HG03457 (cell line): ENCODE data around the gene ZNF732.
"Not testable (repeated sequence)": the region's sequence is repeated elsewhere in the genome, so short reads cannot be mapped to it uniquely, and the experiment has no call there.

Source experiments
- ATAC-seq: cut with Tn5 transposase; IDR thresholded peaks from one replicate; pipeline ENCODE4 v1.9.1; 2021; ENCODE audit warnings: moderate number of reproducible peaks; ENCODE audit not compliant: unreplicated experiment

The ZNF732 gene

DNA sequence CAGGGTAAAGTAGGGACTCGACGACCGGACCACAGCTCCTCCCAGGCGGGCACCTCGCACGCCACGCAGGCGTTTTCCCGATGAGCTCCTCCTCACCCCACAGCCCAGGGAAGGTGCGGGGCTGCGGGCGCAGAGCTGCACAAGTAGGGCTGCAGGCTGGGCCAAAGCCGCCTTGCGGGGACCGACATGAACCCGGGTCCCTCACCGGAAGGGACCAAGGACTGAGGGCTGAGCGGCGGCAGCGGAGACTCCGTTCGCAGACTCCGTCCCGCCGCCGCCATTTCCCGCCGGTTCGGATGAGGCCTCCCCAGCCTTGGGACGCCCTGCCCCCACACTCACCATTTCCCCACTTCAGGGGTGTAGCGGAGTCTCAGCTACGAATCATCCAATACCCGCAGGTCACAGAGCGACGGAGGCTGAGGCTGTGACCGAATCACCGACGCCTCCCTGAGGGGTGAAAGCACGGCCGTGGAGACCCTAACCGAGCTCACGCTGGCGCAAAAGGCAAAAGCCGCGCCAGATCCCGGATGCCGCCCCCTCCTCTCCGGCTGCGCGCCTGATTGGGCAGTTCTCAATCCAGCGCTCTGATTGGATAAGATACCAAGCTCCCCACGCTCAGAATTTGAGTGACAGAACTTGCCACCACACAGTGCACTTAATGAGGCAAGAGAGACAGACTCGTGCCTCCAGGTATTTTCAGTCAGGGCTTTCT lies at the start of gene ZNF732:
Gene ZNF732, minus strand, starts transcription at position 506 of the 712 bp plus-strand sequence. Its CDS starts 164 bp downstream, at position 342.
- ATAC-seq: no peak

- ATAC-seq: no peak
Measured at GRCh38 chr4:340011-340410, 34.7 kb upstream of the ZNF732 start.

- ATAC-seq: no peak
Measured at GRCh38 chr4:338759-339097, 33.5 kb upstream of the ZNF732 start.

DNA sequence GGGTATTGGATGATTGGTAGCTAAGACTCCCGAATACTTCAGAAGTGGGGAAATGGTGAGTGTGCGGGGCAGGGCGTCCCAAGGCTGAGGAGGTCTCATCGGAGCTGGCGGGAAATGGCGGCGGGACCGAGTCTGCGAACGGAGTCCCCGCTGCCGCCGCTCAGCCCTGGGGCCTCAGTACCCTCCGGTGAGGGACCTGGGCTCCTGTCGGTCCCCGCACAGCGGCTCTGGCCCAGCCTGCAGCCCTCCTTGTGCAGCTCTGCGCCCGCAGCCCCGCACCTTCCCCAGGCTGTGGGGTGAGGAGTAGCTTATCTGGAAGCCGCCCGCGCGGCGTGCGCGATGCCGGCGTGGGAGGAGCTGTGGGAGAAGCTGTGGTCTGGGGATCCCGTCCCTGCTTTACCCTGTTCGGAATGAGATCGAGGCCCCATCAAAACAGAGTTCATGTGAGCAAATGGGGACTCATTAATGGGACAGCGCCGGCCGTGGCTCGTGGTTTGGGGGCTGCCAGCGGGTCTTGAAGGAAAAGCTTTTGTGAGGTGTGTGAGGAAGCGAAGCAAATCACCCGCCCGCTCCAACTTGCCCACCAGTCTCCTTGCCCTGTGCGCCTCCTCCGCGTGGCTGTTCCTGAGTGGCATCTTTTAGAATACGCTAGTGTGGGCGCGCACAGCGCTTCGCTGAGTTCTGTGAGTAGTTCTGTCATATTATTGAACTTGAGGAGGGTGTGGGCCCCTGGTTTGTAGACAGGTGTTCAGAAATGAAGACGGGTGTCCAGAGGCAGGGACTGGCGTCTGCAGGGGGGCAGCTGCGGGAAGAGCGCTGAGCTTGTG lies 32.9 kb upstream of the ZNF732 start:
- ATAC-seq: peak; percentile 31

DNA sequence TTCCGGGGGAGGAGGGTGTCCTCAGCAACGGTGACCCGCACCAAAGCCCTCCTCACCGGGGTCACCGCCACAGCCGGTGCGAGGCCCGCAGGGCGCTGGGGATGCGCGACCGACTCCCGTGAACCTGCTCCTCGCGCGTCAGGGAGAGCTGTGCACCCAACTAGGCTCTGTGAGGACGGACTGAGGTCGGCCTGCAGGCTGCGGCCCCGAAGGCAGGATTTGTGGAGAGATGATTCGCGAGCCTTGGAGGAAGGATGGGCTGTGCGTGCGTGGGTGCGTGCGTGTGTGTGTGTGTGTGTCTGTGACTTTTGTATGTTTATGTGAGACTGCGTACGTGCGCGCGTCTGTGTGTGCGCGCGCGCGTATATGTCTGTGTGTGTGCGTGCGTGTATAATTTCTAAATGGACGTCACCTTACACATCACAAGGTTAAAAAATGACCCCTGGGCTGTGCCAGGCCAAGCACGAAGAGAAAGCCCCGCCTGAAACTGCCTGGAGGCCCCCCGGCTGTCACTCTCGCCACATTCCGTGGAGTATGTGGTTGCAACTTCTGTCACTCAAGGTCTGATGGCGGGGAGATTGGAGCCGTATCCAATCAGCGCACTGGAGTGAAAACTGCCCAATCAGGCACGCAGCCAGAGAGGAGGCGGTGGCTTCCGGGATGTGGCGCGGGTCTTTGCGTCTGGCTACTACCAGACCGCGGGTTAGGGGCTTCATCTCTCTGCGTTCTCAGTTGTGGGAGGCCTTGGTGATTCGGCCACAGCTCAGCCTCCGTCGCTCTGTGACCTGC lies 32.1 kb upstream of the ZNF732 start, which contains the start of gene ZNF141:
Gene ZNF141, plus strand, starts transcription at position 672 of the 789 bp plus-strand sequence. CDS start 170 bp downstream, outside the sequence.
- ATAC-seq: peak; percentile 94

DNA sequence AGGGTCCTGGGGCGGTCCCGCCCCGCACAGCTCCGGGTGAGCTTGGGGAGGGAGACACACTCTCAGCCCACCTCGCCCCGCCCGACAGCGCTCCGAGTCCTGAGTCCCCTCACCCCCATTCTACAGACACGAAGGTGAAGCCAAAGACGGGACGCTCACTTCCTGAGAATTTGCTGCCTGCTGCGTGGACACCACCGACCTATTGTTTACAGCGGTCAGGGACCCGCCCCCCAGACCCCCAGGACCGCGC lies 31.5 kb upstream of the ZNF732 start:
- ATAC-seq: peak; percentile 4

DNA sequence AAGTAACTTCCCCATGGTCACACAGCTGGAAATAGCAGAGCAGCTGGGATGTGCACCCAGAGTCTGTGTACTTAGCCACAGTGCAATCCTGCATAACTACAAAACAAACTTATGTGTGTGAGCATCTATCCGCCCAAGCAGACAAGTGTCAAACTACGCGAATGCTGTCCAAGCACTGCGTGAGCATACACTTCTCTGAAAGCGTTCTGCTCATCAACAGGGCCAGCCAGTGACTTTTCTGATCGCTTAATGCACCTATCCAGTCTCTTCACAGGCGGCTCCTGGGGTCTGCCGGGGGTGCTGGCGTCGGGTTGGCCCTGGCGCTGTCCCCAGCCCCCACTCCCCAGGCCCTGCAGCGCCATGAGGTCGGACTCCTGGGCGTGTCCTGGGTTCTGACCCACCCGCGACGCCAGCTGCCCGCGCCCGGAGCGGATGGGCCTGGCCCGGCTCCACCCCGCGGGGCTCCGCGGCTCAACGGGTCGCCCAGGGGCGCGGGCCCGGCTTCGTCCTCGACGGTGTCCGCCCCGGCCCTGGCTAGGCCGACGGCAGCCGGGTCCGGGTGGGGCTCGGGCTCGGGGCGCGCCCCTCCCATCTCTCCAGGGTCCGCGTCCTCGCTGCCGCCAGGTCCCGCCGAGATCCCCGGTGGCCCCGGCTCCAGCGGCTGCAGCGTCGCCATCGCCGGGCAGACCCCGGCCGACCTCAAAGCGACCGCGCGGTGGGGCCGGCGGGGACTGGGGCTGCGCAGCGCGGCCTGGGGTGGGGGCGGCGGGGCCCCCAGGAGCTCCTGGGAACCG lies 31.0 kb upstream of the ZNF732 start:
- no peak for ATAC-seq

GRCh38 chr4:335515-335914 lies 30.2 kb upstream of the ZNF732 start:
- ATAC-seq: no peak

GRCh38 chr4:328729-329128 lies 23.5 kb upstream of the ZNF732 start:
- no peak for ATAC-seq

DNA sequence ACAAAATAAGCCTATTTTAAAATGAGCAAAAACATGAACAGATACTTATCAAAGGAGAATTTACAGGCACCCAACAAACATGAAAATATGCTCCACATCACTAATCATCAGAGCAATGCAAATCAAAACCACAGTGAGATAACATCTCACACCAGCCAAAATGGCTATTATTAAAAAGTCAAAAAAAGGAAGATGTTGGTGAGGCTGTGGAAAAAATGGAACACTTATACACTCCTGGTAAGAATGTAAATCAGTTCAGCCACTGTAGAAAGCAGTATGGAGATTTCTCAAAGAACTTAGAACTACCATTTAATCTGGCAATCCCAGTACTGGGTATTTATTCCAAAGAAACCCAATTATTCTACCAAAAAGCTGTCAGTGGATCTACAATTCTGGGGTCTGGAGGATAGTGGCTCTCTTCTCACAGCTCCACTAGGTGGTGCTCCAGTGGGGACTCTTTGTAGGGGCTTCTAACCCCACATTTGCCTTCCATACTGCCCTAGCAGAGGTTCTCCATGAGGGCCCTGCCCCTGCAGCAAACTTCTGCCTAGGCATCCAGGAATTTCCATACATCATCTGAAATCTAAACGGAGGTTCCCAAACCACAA lies 9.1 kb upstream of the ZNF732 start:
- no peak for ATAC-seq

DNA sequence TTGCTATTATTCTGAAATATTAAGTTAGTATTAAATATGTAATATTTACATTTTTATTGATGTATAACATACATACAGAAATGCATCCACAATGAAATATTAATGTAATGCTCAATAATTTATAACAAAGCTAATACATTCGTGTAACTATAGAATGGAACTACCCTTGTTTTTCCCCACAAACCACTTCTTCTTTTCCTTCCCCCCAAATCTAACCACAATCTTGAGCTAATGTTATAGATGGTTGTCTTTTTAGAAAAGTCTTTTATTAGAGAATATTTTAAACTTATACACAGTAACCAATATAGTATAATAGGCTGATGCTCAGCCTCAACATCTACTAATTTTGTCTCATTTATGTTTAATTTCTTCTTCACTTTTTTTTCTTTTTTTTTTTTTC lies 4.5 kb upstream of the ZNF732 start:
- no peak for ATAC-seq

GRCh38 chr4:306551-306961 lies 1.3 kb upstream of the ZNF732 start:
- ATAC-seq: no peak

- not testable (repeated sequence) for ATAC-seq
Measured at GRCh38 chr4:304516-304915, 758 bp downstream of the ZNF732 start.

DNA sequence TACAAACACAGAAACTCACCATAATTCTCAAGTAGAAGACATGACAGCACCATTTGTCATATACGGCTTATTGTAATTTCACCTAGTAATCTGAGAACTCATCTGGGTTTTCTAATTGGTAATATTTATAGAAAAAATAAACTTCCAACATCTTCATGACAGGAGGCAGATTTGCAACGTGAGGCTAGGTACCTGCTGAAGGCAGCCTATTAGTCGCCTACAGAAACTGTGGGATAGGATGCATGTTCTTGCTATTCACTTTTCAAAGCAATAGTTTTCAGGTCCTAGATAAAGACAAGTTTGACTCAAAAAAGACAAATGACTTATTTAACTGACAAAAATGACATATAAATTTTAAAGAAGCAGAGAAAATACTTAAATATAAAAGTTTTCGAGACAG lies 2.9 kb downstream of the ZNF732 start:
- ATAC-seq: no peak

DNA sequence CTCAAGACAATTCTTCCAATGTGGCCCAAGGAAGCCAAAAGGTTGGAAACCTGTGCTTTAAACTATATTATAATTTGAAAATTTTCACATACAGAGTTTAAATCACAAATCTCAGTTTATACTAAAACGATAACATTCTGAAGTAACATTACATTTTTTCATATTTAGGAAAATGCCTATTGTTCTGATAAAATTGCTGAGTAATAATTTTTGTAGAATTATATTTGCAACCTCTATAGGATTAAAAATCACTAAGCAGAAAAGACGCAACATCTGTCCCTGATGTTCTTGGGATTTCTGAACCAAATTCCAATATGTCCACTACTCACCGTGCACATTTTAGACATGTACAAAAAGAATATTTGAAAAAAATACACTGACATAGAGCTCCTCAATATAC lies 10.5 kb downstream of the ZNF732 start:
- no peak for ATAC-seq

DNA sequence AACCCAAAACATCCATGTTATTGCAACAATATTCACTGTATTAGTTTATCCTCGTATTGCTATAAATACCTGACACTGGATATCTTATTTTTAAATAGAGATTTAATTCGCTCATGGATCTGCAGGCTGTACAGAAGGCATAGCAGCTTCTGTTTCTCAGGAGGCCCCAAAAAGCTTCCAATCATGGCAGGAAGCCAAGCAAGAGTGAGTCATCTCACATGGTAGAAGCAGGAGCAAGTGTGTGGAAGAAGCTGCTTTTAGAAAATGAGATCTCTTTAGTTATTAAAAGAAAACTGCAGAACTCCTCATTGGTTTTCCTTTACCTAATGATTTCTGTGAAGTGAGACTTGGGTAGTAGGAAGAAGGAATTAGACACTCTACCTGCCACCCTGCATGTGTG lies 16.4 kb downstream of the ZNF732 start:
- no peak for ATAC-seq

GRCh38 chr4:273309-274017 lies 31.8 kb downstream of the ZNF732 start:
- no peak for ATAC-seq

DNA sequence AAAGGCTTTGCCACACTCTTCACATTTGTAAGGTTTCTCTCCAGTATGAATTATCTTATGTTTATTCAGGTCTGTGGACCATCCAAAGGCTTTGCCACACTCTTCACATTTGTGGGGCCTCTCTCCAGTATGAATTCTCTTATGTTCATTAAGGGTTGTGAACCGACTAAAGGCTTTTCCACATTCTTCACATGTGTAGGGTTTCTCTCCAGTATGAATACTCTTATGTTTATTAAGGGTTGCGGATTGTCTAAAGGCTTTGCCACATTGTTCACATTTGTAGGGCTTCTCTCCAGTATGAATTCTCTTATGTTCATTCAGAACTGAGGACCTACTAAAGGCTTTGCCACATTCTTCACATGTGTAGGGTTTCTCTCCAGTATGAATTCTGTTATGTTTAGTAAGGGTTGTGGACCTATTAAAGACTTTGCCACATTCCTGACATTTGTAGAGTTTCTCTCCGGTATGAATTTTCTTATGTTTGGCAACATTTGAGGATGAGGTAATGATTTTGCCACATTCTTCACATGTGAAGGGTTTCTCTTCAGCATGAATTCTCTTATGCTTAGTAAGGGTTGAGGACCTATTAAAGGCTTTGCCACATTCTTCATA lies 33.7 kb downstream of the ZNF732 start:
- no peak for ATAC-seq

DNA sequence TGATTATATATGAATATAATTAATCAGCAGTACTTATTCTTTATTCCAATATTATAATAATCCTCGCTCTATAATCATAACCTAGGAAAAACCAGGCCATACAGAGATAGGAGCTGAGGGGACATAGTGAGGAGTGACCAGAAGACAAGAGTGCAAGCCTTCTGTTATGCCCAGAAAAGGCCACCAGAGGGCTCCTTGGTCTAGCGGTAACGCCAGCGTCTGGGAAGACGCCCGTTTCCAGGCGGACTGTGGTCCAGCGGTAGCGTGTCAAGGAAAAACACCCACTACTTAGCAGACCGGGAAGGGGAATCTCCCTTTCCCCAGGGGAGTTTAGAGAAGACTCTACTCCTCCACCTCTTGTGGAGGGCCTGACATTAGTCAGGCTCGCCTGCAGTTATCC lies 46.0 kb downstream of the ZNF732 start:
- ATAC-seq: not testable (repeated sequence)
